Caco-2 (cell line): ENCODE data around the gene CSRP2. TPM values are rescaled to one million over a fixed set of nuclear protein-coding genes. Genes with fewer than 3 reads are reported as not detected.

Source experiments
- BruUV-seq: library from RNA; stranded (reverse); fragments of 400-500 nt; replicated peaks from 2 replicates; lab custom pipeline; 2021; lab: Mats Ljungman, UMichigan
- CTCF ChIA-PET: fragments of 300-600 bp; sonication (Branson Sonifier 250); formaldehyde crosslinking; loops from one replicate; lab custom pipeline; 2022; ENCODE audit warnings: antibody characterized with exemption; lab: Charles Lee
- POLR2A ChIA-PET: fragments of 300-600 bp; sonication (Branson Sonifier 250); formaldehyde crosslinking; loops from one replicate; lab custom pipeline; 2022; ENCODE audit warnings: antibody characterized with exemption; lab: Charles Lee
- DNase-seq, 2 experiments: peaks; one replicate each; pipeline versions ENCODE4 v3.0.0 to v3.0.0-alpha.2; 2020 to 2022
- H3K27me3 ChIP-seq: replicated peaks from 2 replicates; pipeline ENCODE4 v1.6.0; 2011; ENCODE audit warnings: low read length; ENCODE audit not compliant: control insufficient read depth, insufficient read depth
- H3K36me3 ChIP-seq: 2 replicates; pipeline ENCODE4 v1.5.1; 2011; ENCODE audit warnings: low read length; ENCODE audit not compliant: control insufficient read depth, insufficient read depth
- H3K4me1 ChIP-seq: fragments of 250-450 bp; sonication (Bioruptor Pico); 2 replicates; pipeline ENCODE4 v1.5.1; 2020; ENCODE audit warnings: mild to moderate bottlenecking
- H3K4me3 ChIP-seq: 2 replicates; pipeline ENCODE4 v1.5.1; 2011; ENCODE audit warnings: low read depth, mild to moderate bottlenecking, control low read depth, low read length
- H3K9me3 ChIP-seq: fragments of 250-450 bp; sonication (Bioruptor Pico); 2 replicates; pipeline ENCODE4 v1.5.1; 2020; ENCODE audit warnings: mild to moderate bottlenecking, moderate library complexity
- H3K27ac Mint-ChIP-seq: one replicate; pipeline ENCODE4 v1.8.0; 2022; ENCODE audit warnings: mixed read lengths; ENCODE audit not compliant: unreplicated experiment
- H3K27me3 Mint-ChIP-seq: one replicate; pipeline ENCODE4 v1.8.0; 2022; ENCODE audit warnings: mixed read lengths; ENCODE audit not compliant: insufficient read depth, unreplicated experiment
- H3K36me3 Mint-ChIP-seq: one replicate; pipeline ENCODE4 v1.8.0; 2022; ENCODE audit warnings: mild to moderate bottlenecking, mixed read lengths; ENCODE audit not compliant: insufficient read depth, unreplicated experiment
- H3K4me1 Mint-ChIP-seq: one replicate; pipeline ENCODE4 v1.8.0; 2022; ENCODE audit warnings: low read depth, mixed read lengths; ENCODE audit not compliant: unreplicated experiment
- H3K4me3 Mint-ChIP-seq: one replicate; pipeline ENCODE4 v1.8.0; 2022; ENCODE audit warnings: mild to moderate bottlenecking, moderate library complexity, mixed read lengths; ENCODE audit not compliant: unreplicated experiment
- H3K9me3 Mint-ChIP-seq: one replicate; pipeline ENCODE4 v1.8.0; 2022; ENCODE audit warnings: mixed read lengths; ENCODE audit not compliant: unreplicated experiment
- intact Hi-C: fragments of 100-400 bp; cut with micrococcal nuclease; formaldehyde crosslinking; loops from one replicate; pipeline ENCODE4 v1.10.0; 2022; ENCODE audit not compliant: unreplicated experiment
- total RNA-seq: library from RNA; stranded (reverse); gene quantifications from 2 replicates; pipeline ENCODE4 v1.2.3, GENCODE V29; 2022
- TF ChIP-seq, protein P1 (sequence below), 2 experiments: fragments of 200-600 bp in 1 of 2; IDR thresholded peaks; 1 replicate in 1 of 2; 2 replicates in 1 of 2; pipeline versions ENCODE4 v1.5.1 to v1.8.0; 2011 to 2022; ENCODE audit warnings: antibody characterized with exemption in 1 of 2, control low read depth in 1 of 2, inconsistent platforms in 1 of 2, low read depth in 1 of 2, low read length in 1 of 2, mild to moderate bottlenecking in 1 of 2, moderate library complexity in 1 of 2; ENCODE audit not compliant: insufficient read depth in 1 of 2, severe bottlenecking in 1 of 2, unreplicated experiment in 1 of 2

Gene CSRP2
- total RNA-seq, 1 experiment from 2014 or later = 27.9 TPM

DNA sequence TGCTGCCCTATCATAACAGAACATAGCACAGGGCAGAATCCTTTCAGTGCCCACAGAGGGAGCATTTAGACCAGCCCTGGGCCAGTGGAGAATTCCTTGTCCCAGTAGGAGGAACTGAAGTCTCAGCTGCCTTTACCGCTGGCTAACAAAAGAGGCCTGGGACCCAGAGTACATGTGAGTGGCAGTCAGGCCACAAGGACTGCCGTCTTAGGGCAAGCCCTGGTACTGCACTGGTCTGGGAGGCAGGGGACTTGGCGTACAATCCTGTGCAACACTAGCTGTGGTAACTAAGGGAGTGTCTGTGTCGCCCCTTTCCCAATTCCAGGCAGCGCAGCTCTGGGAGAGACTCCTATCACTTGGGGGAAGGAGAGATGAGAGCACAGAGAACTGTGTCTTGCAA, 17.0 kb upstream of the CSRP2 start:
- intact Hi-C loops = no loop called here
- H3K4me3 ChIP-seq = no peak overlapping the region
- no peaks in the 10 kb centered on the region; the same call in 1 of the 2 replicates for H3K9me3 ChIP-seq
- POLR2A ChIA-PET = no interaction called here
- BruUV-seq = no TSS peak
- no peaks in the 10 kb centered on the region for H3K36me3 ChIP-seq
- CTCF ChIA-PET = no interaction called here
- Mint-ChIP-seq H3K9me3 (no peaks in the 10 kb centered on the region), H3K36me3 (no peaks in the 10 kb centered on the region), H3K27me3 (no peaks in the 10 kb centered on the region), H3K27ac (no peak overlapping the region), H3K4me3 (no peak overlapping the region), H3K4me1 (no peaks in the 10 kb centered on the region)
- TF ChIP-seq, protein P1, sequence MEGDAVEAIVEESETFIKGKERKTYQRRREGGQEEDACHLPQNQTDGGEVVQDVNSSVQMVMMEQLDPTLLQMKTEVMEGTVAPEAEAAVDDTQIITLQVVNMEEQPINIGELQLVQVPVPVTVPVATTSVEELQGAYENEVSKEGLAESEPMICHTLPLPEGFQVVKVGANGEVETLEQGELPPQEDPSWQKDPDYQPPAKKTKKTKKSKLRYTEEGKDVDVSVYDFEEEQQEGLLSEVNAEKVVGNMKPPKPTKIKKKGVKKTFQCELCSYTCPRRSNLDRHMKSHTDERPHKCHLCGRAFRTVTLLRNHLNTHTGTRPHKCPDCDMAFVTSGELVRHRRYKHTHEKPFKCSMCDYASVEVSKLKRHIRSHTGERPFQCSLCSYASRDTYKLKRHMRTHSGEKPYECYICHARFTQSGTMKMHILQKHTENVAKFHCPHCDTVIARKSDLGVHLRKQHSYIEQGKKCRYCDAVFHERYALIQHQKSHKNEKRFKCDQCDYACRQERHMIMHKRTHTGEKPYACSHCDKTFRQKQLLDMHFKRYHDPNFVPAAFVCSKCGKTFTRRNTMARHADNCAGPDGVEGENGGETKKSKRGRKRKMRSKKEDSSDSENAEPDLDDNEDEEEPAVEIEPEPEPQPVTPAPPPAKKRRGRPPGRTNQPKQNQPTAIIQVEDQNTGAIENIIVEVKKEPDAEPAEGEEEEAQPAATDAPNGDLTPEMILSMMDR (IDR thresholded peaks at IDR 0.05; ENCODE audit: insufficient read depth in 1 of 2, low read depth in 1 of 2, low read length in 1 of 2, severe bottlenecking in 1 of 2, unreplicated experiment in 1 of 2) = no peak
- no peaks in the 10 kb centered on the region for H3K4me1 ChIP-seq
- no peaks in the 10 kb centered on the region for H3K27me3 ChIP-seq
- DNase-seq = no peak

DNA sequence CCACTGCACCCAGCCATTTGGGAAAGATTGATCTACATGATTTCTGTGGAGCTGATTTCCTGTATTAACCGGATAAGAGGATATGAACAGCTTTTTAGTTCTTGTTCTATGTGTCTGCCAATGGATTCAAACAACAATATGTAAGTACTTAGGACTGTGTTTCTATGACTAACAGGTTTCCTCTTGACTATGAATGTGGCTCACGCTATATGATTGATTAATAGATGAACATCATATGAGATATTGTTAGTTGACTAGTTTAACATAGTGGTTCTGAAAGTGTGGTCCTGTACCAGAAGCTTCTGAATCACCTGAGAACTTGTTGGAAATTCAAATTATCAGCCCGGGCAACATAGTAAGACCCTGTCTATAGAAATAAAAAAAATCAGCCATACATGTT, 12.8 kb upstream of the CSRP2 start:
- intact Hi-C loops = no loop called here
- Mint-ChIP-seq H3K27me3 (no peaks in the 10 kb centered on the region), H3K36me3 (no peaks in the 10 kb centered on the region), H3K9me3 (no peaks in the 10 kb centered on the region), H3K27ac (no peak overlapping the region), H3K4me3 (no peak overlapping the region), H3K4me1 (no peaks in the 10 kb centered on the region)
- H3K9me3 ChIP-seq = no peaks in the 10 kb centered on the region; the same call in 1 of the 2 replicates
- POLR2A ChIA-PET = interaction anchor here (0.5 kb wide), 1 partner anchor 109 kb away, joined by 3 read pairs; no protein-coding TSS in a partner anchor
- H3K36me3 ChIP-seq = no peaks in the 10 kb centered on the region
- DNase-seq = no peak
- no peaks in the 10 kb centered on the region for H3K4me1 ChIP-seq
- H3K27me3 ChIP-seq = no peaks in the 10 kb centered on the region
- no peak overlapping the region for H3K4me3 ChIP-seq
- no TSS peak for BruUV-seq
- CTCF ChIA-PET = interaction anchor here (0.7 kb wide), 1 partner anchor 1120 kb away, joined by 3 read pairs; no protein-coding TSS in a partner anchor
- TF ChIP-seq, protein P1 (IDR thresholded peaks at IDR 0.05; ENCODE audit: insufficient read depth in 1 of 2, low read depth in 1 of 2, low read length in 1 of 2, severe bottlenecking in 1 of 2, unreplicated experiment in 1 of 2) = no peak

DNA sequence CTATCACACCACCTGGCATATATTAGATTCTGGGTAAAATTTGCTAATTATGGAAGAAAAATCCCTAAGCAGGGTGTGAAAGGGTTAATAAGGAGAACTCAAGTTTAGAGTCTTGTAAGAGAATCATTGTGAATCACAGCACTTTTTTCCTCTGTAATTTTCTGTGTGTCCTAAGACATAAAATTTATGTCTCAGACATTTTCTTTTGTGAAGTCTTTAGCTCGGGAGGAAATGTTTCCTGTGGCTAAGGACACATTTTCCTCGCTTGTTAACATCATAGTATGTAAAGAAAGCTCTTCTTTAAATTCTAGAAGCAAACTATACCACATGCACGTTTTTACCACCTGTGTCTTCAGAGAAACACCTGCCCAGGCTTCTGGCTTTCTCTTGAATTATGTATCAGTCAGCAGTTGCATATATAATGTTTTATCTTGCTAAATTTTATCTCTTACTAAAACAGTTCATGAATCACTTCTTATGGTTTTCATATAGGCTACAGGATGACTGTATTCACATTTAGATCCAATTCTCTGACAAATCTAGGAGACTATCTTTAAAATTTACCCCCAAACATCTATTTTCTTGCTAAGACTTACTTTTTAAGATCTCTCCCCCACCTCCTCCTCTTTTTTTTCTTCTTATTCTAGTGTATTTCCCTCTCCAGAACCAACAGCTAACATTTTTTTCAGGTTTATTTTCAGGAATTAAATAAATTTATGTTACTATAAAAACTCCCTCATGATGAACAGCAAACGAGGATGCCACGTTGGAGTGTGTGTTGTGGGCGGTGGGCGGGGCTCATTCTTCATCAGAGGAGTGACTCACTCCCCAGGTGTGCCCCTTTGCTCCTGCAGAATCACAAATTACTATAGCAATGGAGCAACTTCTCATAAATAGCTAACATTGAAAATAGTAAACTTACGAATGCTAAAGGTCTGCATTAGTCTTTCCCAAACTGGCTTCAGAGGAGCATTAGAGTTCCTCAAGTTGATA, 11.6 kb upstream of the CSRP2 start:
- BruUV-seq = no TSS peak
- no peaks in the 10 kb centered on the region for H3K4me1 Mint-ChIP-seq
- H3K9me3 ChIP-seq = no peaks in the 10 kb centered on the region; the same call in 1 of the 2 replicates
- H3K9me3 Mint-ChIP-seq = no peaks in the 10 kb centered on the region
- no peaks in the 10 kb centered on the region for H3K36me3 ChIP-seq
- H3K4me1 ChIP-seq = no peaks in the 10 kb centered on the region
- ChIA-PET POLR2A (no interaction called here), CTCF (no interaction called here)
- H3K4me3 Mint-ChIP-seq = no peak overlapping the region
- H3K27ac Mint-ChIP-seq = no peak overlapping the region
- no peaks in the 10 kb centered on the region for H3K27me3 Mint-ChIP-seq
- intact Hi-C loops = no loop called here
- H3K27me3 ChIP-seq = no peaks in the 10 kb centered on the region
- TF ChIP-seq, protein P1 (IDR thresholded peaks at IDR 0.05; ENCODE audit: insufficient read depth in 1 of 2, low read depth in 1 of 2, low read length in 1 of 2, severe bottlenecking in 1 of 2, unreplicated experiment in 1 of 2) = no peak
- H3K4me3 ChIP-seq = no peak overlapping the region
- no peak for DNase-seq
- no peaks in the 10 kb centered on the region for H3K36me3 Mint-ChIP-seq
